GM19193 (cell line): ENCODE measurements around the gene PRKCH.

Experiments used
- POLR2A ChIP-seq: IDR thresholded peaks from 4 replicates; pipeline ENCODE4 v1.6.1; 2011; ENCODE audit not compliant: insufficient read depth, insufficient read length; ENCODE audit errors: extremely low read depth

PRKCH gene

GRCh38 chr14:61408498-61408897, 87.1 kb downstream of the PRKCH start:
- TF ChIP-seq POLR2A: no peak

- TF ChIP-seq POLR2A: no peak
These were observed 88.4 kb downstream of the PRKCH start for GRCh38 chr14:61409782-61410181.

GRCh38 chr14:61416591-61416990, 95.2 kb downstream of the PRKCH start:
- no peak for TF ChIP-seq POLR2A

- no peak for TF ChIP-seq POLR2A
These were observed 95.8 kb downstream of the PRKCH start for GRCh38 chr14:61417141-61417540.

- TF ChIP-seq POLR2A: no peak
These were observed 96.6 kb downstream of the PRKCH start for GRCh38 chr14:61417883-61418455.

GRCh38 chr14:61418746-61419145, 97.4 kb downstream of the PRKCH start:
- TF ChIP-seq POLR2A: no peak

- no peak for TF ChIP-seq POLR2A
These were observed 97.8 kb downstream of the PRKCH start for GRCh38 chr14:61419201-61419600.

GRCh38 chr14:61420326-61420725, 98.9 kb downstream of the PRKCH start:
- no peak for TF ChIP-seq POLR2A

- no peak for TF ChIP-seq POLR2A
These were observed 100.0 kb downstream of the PRKCH start for GRCh38 chr14:61421212-61421923.

GRCh38 chr14:61426048-61426447, 104.7 kb downstream of the PRKCH start:
- TF ChIP-seq POLR2A: no peak

- no peak for TF ChIP-seq POLR2A
These were observed 106.9 kb downstream of the PRKCH start for GRCh38 chr14:61428261-61428660.

- TF ChIP-seq POLR2A: no peak
These were observed 107.9 kb downstream of the PRKCH start for GRCh38 chr14:61429316-61429715.

- TF ChIP-seq POLR2A: no peak
These were observed 108.8 kb downstream of the PRKCH start for GRCh38 chr14:61430066-61430757.

- no peak for TF ChIP-seq POLR2A
These were observed 111.8 kb downstream of the PRKCH start for GRCh38 chr14:61433169-61433568.

GRCh38 chr14:61433828-61434227, 112.4 kb downstream of the PRKCH start:
- no peak for TF ChIP-seq POLR2A

GRCh38 chr14:61434311-61434710, 112.9 kb downstream of the PRKCH start:
- no peak for TF ChIP-seq POLR2A
